Pons (tissue), 1 donor: ENCODE data around the gene MYOM1.

Source experiments
- DNase-seq: peaks from one replicate; pipeline ENCODE4 v3.0.0-alpha.2; 2016; ENCODE audit warnings: low spot score

The MYOM1 gene

GRCh38 chr18:3219631-3220335 is at the start of gene MYOM1:
Gene MYOM1, minus strand, starts transcription at chr18:3219968. Its CDS starts 4,745 bp downstream, at chr18:3215223.
- DNase-seq: peak; percentile 28

- DNase-seq: no peak
These were observed 49.6 kb upstream of the MYOM1 start for GRCh38 chr18:3269241-3269913.

GRCh38 chr18:3268306-3268705 is 48.5 kb upstream of the MYOM1 start:
- no peak for DNase-seq

GRCh38 chr18:3266062-3266608 is 46.4 kb upstream of the MYOM1 start:
- DNase-seq: no peak

GRCh38 chr18:3265564-3266033 is 45.8 kb upstream of the MYOM1 start:
- no peak for DNase-seq

GRCh38 chr18:3264362-3264761 is 44.6 kb upstream of the MYOM1 start:
- DNase-seq: no peak

- no peak for DNase-seq
These were observed 43.4 kb upstream of the MYOM1 start for GRCh38 chr18:3263132-3263700.

- no peak for DNase-seq
These were observed 42.7 kb upstream of the MYOM1 start for GRCh38 chr18:3262234-3263131.

GRCh38 chr18:3261373-3262233 is 41.8 kb upstream of the MYOM1 start, which contains the start of gene MYL12B:
Gene MYL12B, plus strand, starts transcription at chr18:3262133. Its CDS starts 10,766 bp downstream, at chr18:3272899.
- peak; percentile 65 for DNase-seq

GRCh38 chr18:3260995-3261372 is 41.2 kb upstream of the MYOM1 start:
- no peak for DNase-seq

- no peak for DNase-seq
These were observed 37.9 kb upstream of the MYOM1 start for GRCh38 chr18:3257627-3258120.

GRCh38 chr18:3256693-3257626 is 37.2 kb upstream of the MYOM1 start:
- no peak for DNase-seq

GRCh38 chr18:3255611-3256165 is 35.9 kb upstream of the MYOM1 start:
- no peak for DNase-seq

GRCh38 chr18:3254725-3255124 is 35.0 kb upstream of the MYOM1 start:
- no peak for DNase-seq

GRCh38 chr18:3252843-3253242 is 33.1 kb upstream of the MYOM1 start:
- DNase-seq: no peak

GRCh38 chr18:3251963-3252277 is 32.2 kb upstream of the MYOM1 start:
- no peak for DNase-seq

- DNase-seq: no peak
These were observed 31.6 kb upstream of the MYOM1 start for GRCh38 chr18:3251249-3251962.

GRCh38 chr18:3250237-3251107 is 30.7 kb upstream of the MYOM1 start:
- DNase-seq: no peak
